Ascending aorta (tissue), 2 donors: ENCODE measurements around the gene RGPD3. TPM values are rescaled to one million over a fixed set of nuclear protein-coding genes. Genes with fewer than 3 reads are reported as not detected.
"Not testable (repeated sequence)": the region's sequence is repeated elsewhere in the genome, so short reads cannot be mapped to it uniquely, and the experiment has no call there.

Experiments used
- DNase-seq, 2 donors: peaks; one replicate each; pipeline ENCODE4 v3.0.0-alpha.2; 2019; ENCODE audit warnings: low spot score in 2 of 2
- H3K27ac ChIP-seq, 2 donors: fragments of 200-600 bp; sonication (generic); one replicate each; pipeline ENCODE4 v1.5.1; 2016 to 2017; ENCODE audit warnings: mild to moderate bottlenecking in 1 of 2
- H3K27me3 ChIP-seq: fragments of 200-600 bp; sonication (generic); one replicate; pipeline ENCODE4 v1.5.1; 2017
- H3K36me3 ChIP-seq, 2 donors: fragments of 200-600 bp; sonication (generic); one replicate each; pipeline ENCODE4 v1.5.1; 2016
- H3K4me1 ChIP-seq, 2 donors: fragments of 200-600 bp; sonication (generic); one replicate each; pipeline ENCODE4 v1.5.1; 2016 to 2017; ENCODE audit warnings: mild to moderate bottlenecking in 1 of 2
- H3K4me3 ChIP-seq, 2 donors: fragments of 200-600 bp; sonication (generic); one replicate each; pipeline ENCODE4 v1.5.1; 2016 to 2017; ENCODE audit warnings: mild to moderate bottlenecking in 1 of 2
- H3K9me3 ChIP-seq, 2 donors: fragments of 200-600 bp; sonication (generic); one replicate each; pipeline ENCODE4 v1.5.1; 2016
- CTCF ChIP-seq, 3 experiments: fragments of 200-600 bp in 2 of 3; fragments of 450-650 bp in 1 of 3; sonication (generic) in 2 of 3; IDR thresholded peaks; one replicate each; pipeline ENCODE4 v1.5.1; 2016 to 2019; ENCODE audit warnings: antibody characterized with exemption in 3 of 3, mild to moderate bottlenecking in 1 of 3, moderate library complexity in 1 of 3
- intact Hi-C: fragments of 100-400 bp; cut with DNase I; formaldehyde crosslinking; loops from one replicate; pipeline ENCODE4 v1.15.1; 2023
- total RNA-seq: library from RNA; depleted of rRNA; stranded (reverse); fragments of >200 nt; gene quantifications from one replicate; pipeline ENCODE4 v1.1.0, GENCODE V29; 2016

Gene RGPD3
- total RNA-seq, 1 donor from 2014 or later = 0.75 TPM

- H3K4me1 ChIP-seq, intact Hi-C loops, DNase-seq, H3K27me3 ChIP-seq, H3K9me3 ChIP-seq, H3K4me3 ChIP-seq, H3K27ac ChIP-seq, H3K36me3 ChIP-seq: not testable (repeated sequence)
- TF ChIP-seq CTCF (IDR thresholded peaks at IDR 0.05) = peak in 1 of 3 experiments; percentile 36
Measured at GRCh38 chr2:106470658-106471057, 2.4 kb upstream of the RGPD3 start.

DNA sequence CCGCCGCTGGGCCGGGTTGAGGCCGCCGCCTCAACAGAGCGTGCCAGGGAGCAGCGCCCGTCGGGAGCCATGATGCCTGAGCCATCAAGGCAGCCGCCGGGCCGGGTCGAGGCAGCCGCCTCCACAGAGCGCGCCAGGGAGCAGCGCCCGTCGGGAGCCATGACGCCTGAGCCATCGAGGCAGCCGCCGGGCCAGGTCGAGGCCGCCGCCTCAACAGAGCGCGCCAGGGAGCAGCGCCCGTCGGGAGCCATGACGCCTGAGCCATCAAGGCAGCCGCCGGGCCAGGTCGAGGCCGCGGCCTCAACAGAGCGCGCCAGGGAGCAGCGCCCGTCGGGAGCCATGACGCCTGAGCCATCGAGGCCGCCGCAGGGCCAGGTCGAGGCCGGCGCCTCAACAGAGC, 697 bp downstream of the RGPD3 start:
- H3K4me3 ChIP-seq, intact Hi-C loops, H3K27me3 ChIP-seq, H3K27ac ChIP-seq, H3K4me1 ChIP-seq, DNase-seq, H3K9me3 ChIP-seq, H3K36me3 ChIP-seq: not testable (repeated sequence)

GRCh38 chr2:106461882-106462281, 6.3 kb downstream of the RGPD3 start:
- H3K4me1 ChIP-seq, H3K27ac ChIP-seq, H3K9me3 ChIP-seq, H3K36me3 ChIP-seq, DNase-seq, H3K27me3 ChIP-seq, intact Hi-C loops, H3K4me3 ChIP-seq: not testable (repeated sequence)

- H3K9me3 ChIP-seq, intact Hi-C loops, H3K36me3 ChIP-seq, DNase-seq, H3K27me3 ChIP-seq, H3K4me3 ChIP-seq, H3K4me1 ChIP-seq, H3K27ac ChIP-seq: not testable (repeated sequence)
Measured at GRCh38 chr2:106390680-106391079, 77.5 kb downstream of the RGPD3 start.

- H3K36me3 ChIP-seq, H3K4me1 ChIP-seq, H3K27me3 ChIP-seq, DNase-seq, H3K27ac ChIP-seq, H3K9me3 ChIP-seq, intact Hi-C loops, H3K4me3 ChIP-seq: not testable (repeated sequence)
Measured at GRCh38 chr2:106388814-106389410, 79.3 kb downstream of the RGPD3 start.

DNA sequence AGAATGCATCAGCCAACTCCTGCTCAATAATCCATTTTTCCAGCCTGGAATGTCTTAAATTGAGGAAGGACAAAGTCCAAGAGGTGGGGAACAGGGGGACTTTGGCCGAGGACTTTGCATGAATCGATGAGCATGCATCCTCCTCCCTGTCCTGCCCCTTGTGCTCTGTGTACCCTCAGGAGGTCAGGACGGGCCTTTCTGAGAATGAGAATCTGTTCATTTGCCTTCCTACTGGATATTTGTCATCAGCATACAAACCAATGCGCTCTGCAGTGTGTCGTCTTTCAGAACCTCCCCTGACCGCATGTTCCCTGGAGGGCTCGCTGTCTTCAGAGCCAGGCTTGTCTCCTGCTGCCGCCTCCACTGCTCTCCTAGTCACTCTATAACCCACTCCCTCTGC, 83.7 kb downstream of the RGPD3 start:
- H3K27ac ChIP-seq, intact Hi-C loops, H3K27me3 ChIP-seq, H3K9me3 ChIP-seq, H3K36me3 ChIP-seq, DNase-seq, H3K4me3 ChIP-seq, H3K4me1 ChIP-seq: not testable (repeated sequence)

DNA sequence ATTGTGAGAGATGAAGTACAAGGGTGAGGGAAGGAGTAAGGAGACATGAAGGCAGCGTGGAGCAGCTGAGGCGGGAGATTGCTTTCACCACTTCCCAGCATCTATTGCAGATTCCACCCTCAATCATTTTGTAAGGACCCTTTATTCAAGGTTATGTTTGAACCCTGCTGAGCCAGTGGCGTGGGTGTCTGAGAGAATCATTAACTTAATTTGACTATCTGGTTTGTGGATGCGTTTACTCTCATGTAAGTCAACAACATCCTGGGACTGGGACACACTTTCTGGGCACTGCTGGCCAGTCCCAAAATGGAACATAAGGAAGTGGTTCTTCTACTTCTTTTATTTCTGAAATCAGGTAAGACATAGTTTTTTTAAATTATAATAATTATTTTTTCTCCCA, 86.3 kb downstream of the RGPD3 start:
- DNase-seq, intact Hi-C loops, H3K9me3 ChIP-seq, H3K27ac ChIP-seq, H3K4me1 ChIP-seq, H3K27me3 ChIP-seq, H3K4me3 ChIP-seq, H3K36me3 ChIP-seq: not testable (repeated sequence)

DNA sequence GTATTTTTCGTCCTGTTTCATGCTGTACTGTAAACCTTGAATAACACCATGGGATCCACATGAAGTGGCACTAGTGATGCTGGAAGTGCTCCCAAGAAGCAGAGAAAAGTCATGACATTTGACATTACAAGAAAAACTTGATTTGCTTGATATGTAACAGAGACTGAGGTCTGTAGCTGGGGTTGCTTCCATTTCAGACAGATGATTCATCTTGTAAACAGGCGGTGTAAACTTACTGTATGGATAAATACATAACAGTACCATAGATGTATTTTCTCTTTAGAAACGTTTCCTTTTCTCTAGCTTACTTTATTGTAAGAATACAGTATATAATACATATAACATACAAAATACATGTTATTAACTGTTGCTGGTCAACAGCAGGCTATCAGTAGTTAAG, 88.6 kb downstream of the RGPD3 start:
- H3K9me3 ChIP-seq, DNase-seq, H3K36me3 ChIP-seq, H3K4me3 ChIP-seq, intact Hi-C loops, H3K4me1 ChIP-seq, H3K27ac ChIP-seq, H3K27me3 ChIP-seq: not testable (repeated sequence)

- intact Hi-C loops = not testable (repeated sequence)
Measured at GRCh38 chr2:106369182-106369581, 99.0 kb downstream of the RGPD3 start.

GRCh38 chr2:106366204-106366885, 101.9 kb downstream of the RGPD3 start:
- H3K4me1 ChIP-seq = no peaks in the 10 kb centered on the region
- H3K36me3 ChIP-seq = no peaks in the 10 kb centered on the region
- intact Hi-C loops = no loop called here
- no peak for DNase-seq
- no peaks in the 10 kb centered on the region for H3K27me3 ChIP-seq
- no peak for TF ChIP-seq CTCF (IDR thresholded peaks at IDR 0.05)
- H3K4me3 ChIP-seq = no peak overlapping the region
- no peak overlapping the region for H3K27ac ChIP-seq
- no peaks in the 10 kb centered on the region for H3K9me3 ChIP-seq

More at GRCh38 chr2:106369182-106369581, 99.0 kb downstream of the RGPD3 start:
- not testable (repeated sequence) for H3K4me1 ChIP-seq, H3K9me3 ChIP-seq, H3K27ac ChIP-seq, DNase-seq, H3K36me3 ChIP-seq, H3K4me3 ChIP-seq, H3K27me3 ChIP-seq
